ENCODE results near the gene NLGN1.

GRCh38 chr3:174202561-174202960 is 805.0 kb downstream of the NLGN1 start:
- TF ChIP-seq ZNF333 (CRISPR knock-in tag; IDR thresholded peaks at IDR 0.05; ENCODE audit: borderline replicate concordance) (no peak), SMARCC2 (IDR thresholded peaks at IDR 0.05) (no peak)
